HepG2 (cell line): ENCODE results near the gene SCAF8. TPM values are rescaled to one million over a fixed set of nuclear protein-coding genes. Genes with fewer than 3 reads are reported as not detected.

ENCODE experiments used
- PHB2 ChIP-seq: fragments of 450-650 bp; IDR thresholded peaks from 2 replicates; pipeline ENCODE4 v1.6.1; 2018; ENCODE audit not compliant: partially characterized antibody
- SIX4 ChIP-seq: sonication (generic); formaldehyde crosslinking; IDR thresholded peaks from 2 replicates; pipeline ENCODE4 v1.4.0; 2020; ENCODE audit warnings: missing genetic modification reagents
- TGIF2 ChIP-seq: IDR thresholded peaks from 2 replicates; pipeline ENCODE4 v1.6.1; 2016; ENCODE audit warnings: control low read depth, missing compliant biosample characterization
- ZMAT3 ChIP-seq: sonication (generic); formaldehyde crosslinking; conservative IDR thresholded peaks from 2 replicates; pipeline ENCODE4 v1.7.0; 2021; ENCODE audit warnings: missing genetic modification reagents
- ZNF10 ChIP-seq: sonication (generic); formaldehyde crosslinking; IDR thresholded peaks from 2 replicates; pipeline ENCODE4 v1.4.0; 2020; ENCODE audit warnings: mild to moderate bottlenecking, low read depth, missing genetic modification reagents, borderline replicate concordance
- ZNF251 ChIP-seq: sonication (generic); formaldehyde crosslinking; IDR thresholded peaks from 2 replicates; pipeline ENCODE4 v1.9.0; 2021; ENCODE audit warnings: mild to moderate bottlenecking, missing genetic modification reagents
- ZNF296 ChIP-seq: sonication (generic); formaldehyde crosslinking; conservative IDR thresholded peaks from 2 replicates; pipeline ENCODE4 v1.5.0; 2020; ENCODE audit warnings: mild to moderate bottlenecking, missing genetic modification reagents
- ZNF333 ChIP-seq: sonication (generic); formaldehyde crosslinking; IDR thresholded peaks from 2 replicates; pipeline ENCODE4 v1.4.0; 2020; ENCODE audit warnings: mild to moderate bottlenecking, missing genetic modification reagents, borderline replicate concordance
- ZSCAN20 ChIP-seq: sonication (generic); formaldehyde crosslinking; IDR thresholded peaks from 2 replicates; pipeline ENCODE4 v1.4.0; 2020; ENCODE audit warnings: missing genetic modification reagents, mild to moderate bottlenecking, borderline replicate concordance
- polyA plus RNA-seq, 8 experiments: library from polyadenylated mRNA; depleted of rRNA in 3 of 8; stranded (reverse) in 7 of 8; unstranded in 1 of 8; fragments of >200 nt; fragmentation: Illumina TruSeq in 4 of 8; extraction: Trizol in 4 of 8; gene quantifications; 2 replicates each; pipeline versions ENCODE4 v1.2.1 to v1.2.3, GENCODE V29; 2011 to 2016; ENCODE audit warnings: low read depth in 4 of 8, missing spikeins in 1 of 8, mixed read lengths in 1 of 8; ENCODE audit not compliant: insufficient read depth in 1 of 8
- total RNA-seq, 5 experiments: library from RNA; depleted of rRNA; stranded (reverse); fragments of >200 nt; fragmentation: Illumina TruSeq; extraction: Trizol; gene quantifications; 2 replicates each; pipeline ENCODE4 v1.2.3, GENCODE V29; 2016; ENCODE audit warnings: low read depth in 1 of 5
- TF ChIP-seq, protein P1 (sequence below): sonication (generic); formaldehyde crosslinking; conservative IDR thresholded peaks from 2 replicates; pipeline ENCODE4 v1.8.0; 2022; ENCODE audit warnings: mild to moderate bottlenecking, moderate library complexity, missing genetic modification reagents
- TF ChIP-seq, protein P2 (sequence below): sonication (generic); formaldehyde crosslinking; IDR thresholded peaks from 2 replicates; pipeline ENCODE4 v1.8.0; 2022; ENCODE audit warnings: mild to moderate bottlenecking, missing genetic modification reagents, moderate library complexity
- TF ChIP-seq, protein P3 (sequence below): sonication (generic); formaldehyde crosslinking; conservative IDR thresholded peaks from 2 replicates; pipeline ENCODE4 v1.8.0; 2022; ENCODE audit warnings: missing genetic modification reagents
- TF ChIP-seq, protein P4 (sequence below): fragments of 450-650 bp; IDR thresholded peaks from 2 replicates; pipeline ENCODE4 v1.6.1; 2016
- TF ChIP-seq, protein P5 (sequence below): sonication (generic); formaldehyde crosslinking; IDR thresholded peaks from 2 replicates; pipeline ENCODE4 v1.8.1; 2023; ENCODE audit warnings: mild to moderate bottlenecking, inconsistent platforms, moderate library complexity, missing genetic modification reagents, borderline replicate concordance
- TF ChIP-seq, protein P6 (sequence below): sonication (generic); formaldehyde crosslinking; IDR thresholded peaks from 2 replicates; pipeline ENCODE4; 2020; ENCODE audit warnings: missing genetic modification reagents, mild to moderate bottlenecking, borderline replicate concordance
- TF ChIP-seq, protein P7 (sequence below): sonication (generic); formaldehyde crosslinking; IDR thresholded peaks from 2 replicates; pipeline ENCODE4 v1.5.0; 2020; ENCODE audit warnings: mild to moderate bottlenecking, missing genetic modification reagents

The SCAF8 gene
- total and polyA plus RNA-seq, 2 of the 13 experiments (the other 11 are each of a cell fraction or from before 2014, with no cell fraction given), result 15.3 to 40.8 TPM

DNA sequence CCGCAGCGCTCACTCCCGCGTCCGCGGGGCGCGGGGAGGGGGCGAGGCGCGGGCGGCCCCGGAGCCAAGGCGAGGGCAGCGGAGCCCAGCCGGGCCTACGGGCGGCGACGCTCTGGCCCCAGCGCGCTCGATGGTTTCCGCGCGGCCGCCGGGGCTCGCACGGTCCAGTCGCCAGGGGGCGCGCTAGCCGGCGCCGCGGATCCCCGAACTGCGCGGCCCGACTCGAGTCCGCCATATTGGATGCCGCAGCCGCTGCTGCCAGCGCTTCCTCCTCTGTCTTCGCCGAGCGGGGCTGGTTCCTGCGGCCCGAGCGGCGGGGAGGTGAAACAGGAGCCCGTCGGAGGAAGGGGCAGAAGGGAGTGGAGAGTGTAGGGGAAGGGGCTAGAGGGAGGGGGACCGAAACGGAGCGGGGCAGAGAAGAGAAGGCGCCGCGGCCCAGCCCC is at the start of gene SCAF8 (continued):
- TF ChIP-seq, protein P1, sequence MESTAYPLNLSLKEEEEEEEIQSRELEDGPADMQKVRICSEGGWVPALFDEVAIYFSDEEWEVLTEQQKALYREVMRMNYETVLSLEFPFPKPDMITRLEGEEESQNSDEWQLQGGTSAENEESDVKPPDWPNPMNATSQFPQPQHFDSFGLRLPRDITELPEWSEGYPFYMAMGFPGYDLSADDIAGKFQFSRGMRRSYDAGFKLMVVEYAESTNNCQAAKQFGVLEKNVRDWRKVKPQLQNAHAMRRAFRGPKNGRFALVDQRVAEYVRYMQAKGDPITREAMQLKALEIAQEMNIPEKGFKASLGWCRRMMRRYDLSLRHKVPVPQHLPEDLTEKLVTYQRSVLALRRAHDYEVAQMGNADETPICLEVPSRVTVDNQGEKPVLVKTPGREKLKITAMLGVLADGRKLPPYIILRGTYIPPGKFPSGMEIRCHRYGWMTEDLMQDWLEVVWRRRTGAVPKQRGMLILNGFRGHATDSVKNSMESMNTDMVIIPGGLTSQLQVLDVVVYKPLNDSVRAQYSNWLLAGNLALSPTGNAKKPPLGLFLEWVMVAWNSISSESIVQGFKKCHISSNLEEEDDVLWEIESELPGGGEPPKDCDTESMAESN, result no peak; the same call in 1 of the 2 replicates
- TF ChIP-seq ZNF333 (CRISPR knock-in tag) (no peak), SIX4 (CRISPR knock-in tag) (peak; percentile 28; the same call in 1 of the 2 replicates), ZNF10 (CRISPR knock-in tag) (no peak), ZMAT3 (0 out of 2 replicates have a peak, but pooled peaks have one; percentile 19), PHB2 (no peak), TGIF2 (CRISPR knock-in tag) (no peak), ZNF251 (CRISPR knock-in tag) (no peak), ZSCAN20 (CRISPR knock-in tag) (no peak; the same call in 1 of the 2 replicates), ZNF296 (CRISPR knock-in tag) (no peak)
- TF ChIP-seq, protein P2, sequence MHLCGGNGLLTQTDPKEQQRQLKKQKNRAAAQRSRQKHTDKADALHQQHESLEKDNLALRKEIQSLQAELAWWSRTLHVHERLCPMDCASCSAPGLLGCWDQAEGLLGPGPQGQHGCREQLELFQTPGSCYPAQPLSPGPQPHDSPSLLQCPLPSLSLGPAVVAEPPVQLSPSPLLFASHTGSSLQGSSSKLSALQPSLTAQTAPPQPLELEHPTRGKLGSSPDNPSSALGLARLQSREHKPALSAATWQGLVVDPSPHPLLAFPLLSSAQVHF (CRISPR knock-in tag), result peak; percentile 90
- TF ChIP-seq, protein P3, sequence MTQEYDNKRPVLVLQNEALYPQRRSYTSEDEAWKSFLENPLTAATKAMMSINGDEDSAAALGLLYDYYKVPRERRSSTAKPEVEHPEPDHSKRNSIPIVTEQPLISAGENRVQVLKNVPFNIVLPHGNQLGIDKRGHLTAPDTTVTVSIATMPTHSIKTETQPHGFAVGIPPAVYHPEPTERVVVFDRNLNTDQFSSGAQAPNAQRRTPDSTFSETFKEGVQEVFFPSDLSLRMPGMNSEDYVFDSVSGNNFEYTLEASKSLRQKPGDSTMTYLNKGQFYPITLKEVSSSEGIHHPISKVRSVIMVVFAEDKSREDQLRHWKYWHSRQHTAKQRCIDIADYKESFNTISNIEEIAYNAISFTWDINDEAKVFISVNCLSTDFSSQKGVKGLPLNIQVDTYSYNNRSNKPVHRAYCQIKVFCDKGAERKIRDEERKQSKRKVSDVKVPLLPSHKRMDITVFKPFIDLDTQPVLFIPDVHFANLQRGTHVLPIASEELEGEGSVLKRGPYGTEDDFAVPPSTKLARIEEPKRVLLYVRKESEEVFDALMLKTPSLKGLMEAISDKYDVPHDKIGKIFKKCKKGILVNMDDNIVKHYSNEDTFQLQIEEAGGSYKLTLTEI (CRISPR knock-in tag), result no peak
- TF ChIP-seq, protein P4, sequence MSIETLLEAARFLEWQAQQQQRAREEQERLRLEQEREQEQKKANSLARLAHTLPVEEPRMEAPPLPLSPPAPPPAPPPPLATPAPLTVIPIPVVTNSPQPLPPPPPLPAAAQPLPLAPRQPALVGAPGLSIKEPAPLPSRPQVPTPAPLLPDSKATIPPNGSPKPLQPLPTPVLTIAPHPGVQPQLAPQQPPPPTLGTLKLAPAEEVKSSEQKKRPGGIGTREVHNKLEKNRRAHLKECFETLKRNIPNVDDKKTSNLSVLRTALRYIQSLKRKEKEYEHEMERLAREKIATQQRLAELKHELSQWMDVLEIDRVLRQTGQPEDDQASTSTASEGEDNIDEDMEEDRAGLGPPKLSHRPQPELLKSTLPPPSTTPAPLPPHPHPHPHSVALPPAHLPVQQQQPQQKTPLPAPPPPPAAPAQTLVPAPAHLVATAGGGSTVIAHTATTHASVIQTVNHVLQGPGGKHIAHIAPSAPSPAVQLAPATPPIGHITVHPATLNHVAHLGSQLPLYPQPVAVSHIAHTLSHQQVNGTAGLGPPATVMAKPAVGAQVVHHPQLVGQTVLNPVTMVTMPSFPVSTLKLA, result no peak
- TF ChIP-seq, protein P5, sequence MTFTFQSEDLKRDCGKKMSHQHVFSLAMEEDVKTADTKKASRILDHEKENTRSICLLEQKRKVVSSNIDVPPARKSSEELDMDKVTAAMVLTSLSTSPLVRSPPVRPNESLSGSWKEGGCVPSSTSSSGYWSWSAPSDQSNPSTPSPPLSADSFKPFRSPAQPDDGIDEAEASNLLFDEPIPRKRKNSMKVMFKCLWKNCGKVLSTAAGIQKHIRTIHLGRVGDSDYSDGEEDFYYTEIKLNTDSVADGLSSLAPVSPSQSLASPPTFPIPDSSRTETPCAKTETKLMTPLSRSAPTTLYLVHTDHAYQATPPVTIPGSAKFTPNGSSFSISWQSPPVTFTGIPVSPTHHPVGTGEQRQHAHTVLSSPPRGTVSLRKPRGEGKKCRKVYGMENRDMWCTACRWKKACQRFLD (CRISPR knock-in tag), result no peak; the same call in 1 of the 2 replicates
- TF ChIP-seq, protein P6, sequence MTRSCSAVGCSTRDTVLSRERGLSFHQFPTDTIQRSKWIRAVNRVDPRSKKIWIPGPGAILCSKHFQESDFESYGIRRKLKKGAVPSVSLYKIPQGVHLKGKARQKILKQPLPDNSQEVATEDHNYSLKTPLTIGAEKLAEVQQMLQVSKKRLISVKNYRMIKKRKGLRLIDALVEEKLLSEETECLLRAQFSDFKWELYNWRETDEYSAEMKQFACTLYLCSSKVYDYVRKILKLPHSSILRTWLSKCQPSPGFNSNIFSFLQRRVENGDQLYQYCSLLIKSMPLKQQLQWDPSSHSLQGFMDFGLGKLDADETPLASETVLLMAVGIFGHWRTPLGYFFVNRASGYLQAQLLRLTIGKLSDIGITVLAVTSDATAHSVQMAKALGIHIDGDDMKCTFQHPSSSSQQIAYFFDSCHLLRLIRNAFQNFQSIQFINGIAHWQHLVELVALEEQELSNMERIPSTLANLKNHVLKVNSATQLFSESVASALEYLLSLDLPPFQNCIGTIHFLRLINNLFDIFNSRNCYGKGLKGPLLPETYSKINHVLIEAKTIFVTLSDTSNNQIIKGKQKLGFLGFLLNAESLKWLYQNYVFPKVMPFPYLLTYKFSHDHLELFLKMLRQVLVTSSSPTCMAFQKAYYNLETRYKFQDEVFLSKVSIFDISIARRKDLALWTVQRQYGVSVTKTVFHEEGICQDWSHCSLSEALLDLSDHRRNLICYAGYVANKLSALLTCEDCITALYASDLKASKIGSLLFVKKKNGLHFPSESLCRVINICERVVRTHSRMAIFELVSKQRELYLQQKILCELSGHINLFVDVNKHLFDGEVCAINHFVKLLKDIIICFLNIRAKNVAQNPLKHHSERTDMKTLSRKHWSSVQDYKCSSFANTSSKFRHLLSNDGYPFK (CRISPR knock-in tag), result no peak; the same call in 1 of the 2 replicates
- TF ChIP-seq, protein P7, sequence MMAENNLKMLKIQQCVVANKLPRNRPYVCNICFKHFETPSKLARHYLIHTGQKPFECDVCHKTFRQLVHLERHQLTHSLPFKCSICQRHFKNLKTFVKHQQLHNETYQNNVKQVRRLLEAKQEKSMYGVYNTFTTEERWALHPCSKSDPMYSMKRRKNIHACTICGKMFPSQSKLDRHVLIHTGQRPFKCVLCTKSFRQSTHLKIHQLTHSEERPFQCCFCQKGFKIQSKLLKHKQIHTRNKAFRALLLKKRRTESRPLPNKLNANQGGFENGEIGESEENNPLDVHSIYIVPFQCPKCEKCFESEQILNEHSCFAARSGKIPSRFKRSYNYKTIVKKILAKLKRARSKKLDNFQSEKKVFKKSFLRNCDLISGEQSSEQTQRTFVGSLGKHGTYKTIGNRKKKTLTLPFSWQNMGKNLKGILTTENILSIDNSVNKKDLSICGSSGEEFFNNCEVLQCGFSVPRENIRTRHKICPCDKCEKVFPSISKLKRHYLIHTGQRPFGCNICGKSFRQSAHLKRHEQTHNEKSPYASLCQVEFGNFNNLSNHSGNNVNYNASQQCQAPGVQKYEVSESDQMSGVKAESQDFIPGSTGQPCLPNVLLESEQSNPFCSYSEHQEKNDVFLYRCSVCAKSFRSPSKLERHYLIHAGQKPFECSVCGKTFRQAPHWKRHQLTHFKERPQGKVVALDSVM (CRISPR knock-in tag), result no peak; the same call in 1 of the 2 replicates
